Aorta (tissue), 5 donors: ENCODE measurements around the gene GALR1. TPM values are rescaled to one million over a fixed set of nuclear protein-coding genes. Genes with fewer than 3 reads are reported as not detected.
A peak's percentile ranks its signal among the peaks of the same experiment; 100 is the strongest.

Experiments used
- ATAC-seq: fragments of 200-7000 bp; cut with Tn5 transposase; one replicate; pipeline ENCODE4 v1.9.1; 2022; ENCODE audit warnings: moderate library complexity; ENCODE audit not compliant: low FRiP score
- DNase-seq, 2 donors: peaks; one replicate each; pipeline ENCODE4 v3.0.0-alpha.2; 2020
- H3K27ac ChIP-seq, 2 donors: one replicate each; pipeline ENCODE4 v1.5.1; 2013; ENCODE audit warnings: low read length in 2 of 2, mild to moderate bottlenecking in 2 of 2, moderate library complexity in 2 of 2, control low read depth in 1 of 2, inconsistent platforms in 1 of 2, low read depth in 1 of 2
- H3K27me3 ChIP-seq, 2 donors: one replicate each; pipeline ENCODE4 v1.6.1; 2013; ENCODE audit warnings: control low read depth in 1 of 2, low read length in 1 of 2, mild to moderate bottlenecking in 1 of 2, moderate library complexity in 1 of 2; ENCODE audit not compliant: insufficient read depth in 2 of 2, control insufficient read depth in 1 of 2
- H3K36me3 ChIP-seq, 2 donors: one replicate each; pipeline ENCODE4 v1.6.1; 2013; ENCODE audit warnings: control low read depth in 1 of 2, low read length in 1 of 2, mild to moderate bottlenecking in 1 of 2; ENCODE audit not compliant: insufficient read depth in 2 of 2, control insufficient read depth in 1 of 2
- H3K4me1 ChIP-seq, 2 donors: one replicate each; pipeline ENCODE4 v1.6.1; 2013; ENCODE audit warnings: low read length in 2 of 2, control low read depth in 1 of 2, mild to moderate bottlenecking in 1 of 2, moderate library complexity in 1 of 2; ENCODE audit not compliant: insufficient read depth in 2 of 2, control insufficient read depth in 1 of 2
- H3K4me3 ChIP-seq, 2 donors: one replicate each; pipeline ENCODE4 v1.5.1; 2013; ENCODE audit warnings: low read length in 2 of 2, control low read depth in 1 of 2, mild to moderate bottlenecking in 1 of 2
- H3K9me3 ChIP-seq: one replicate; pipeline ENCODE4 v1.6.1; 2013; ENCODE audit warnings: mild to moderate bottlenecking, low read length; ENCODE audit not compliant: control insufficient read depth
- WGBS, 2 donors: extraction: QIAGEN DNeasy Blood & Tissue Kit; methylation state at CpG; one replicate each; pipeline ENCODE4 v1.1.7; 2013; 5-methylcytosine and 5-hydroxymethylcytosine counted together
- intact Hi-C, 2 donors: fragments of 100-400 bp; cut with DNase I; formaldehyde crosslinking; loops; one replicate each; pipeline versions ENCODE4 v1.14.2 to v1.15.0; 2022
- polyA plus RNA-seq, 2 donors: library from polyadenylated mRNA; stranded (reverse); fragments of 200-250 nt; gene quantifications; one replicate each; pipeline ENCODE4 v1.2.3, GENCODE V29; 2013
- total RNA-seq, 2 donors: library from RNA; stranded (reverse); fragmentation: NEBNext Ultra II Directional; extraction: Animal tissue kit (Norgen Biotek cat#: 25700); gene quantifications; one replicate each; pipeline ENCODE4 v1.2.1, GENCODE V29; 2021
- donor health status: healthy with polysubstance abuse.
- donor health status: Bipolar disorder and iron deficiency.
- donor health status: DM: no; HTN: no; CAD: no.
- donor health status: DM: no; HTN: no; CAD: no.
- donor health status: DM: yes; HTN: yes; CAD: no.

GALR1 gene
- total and polyA plus RNA-seq, 4 donors = under 0.01 to 0.24 TPM; not detected in 2

DNA sequence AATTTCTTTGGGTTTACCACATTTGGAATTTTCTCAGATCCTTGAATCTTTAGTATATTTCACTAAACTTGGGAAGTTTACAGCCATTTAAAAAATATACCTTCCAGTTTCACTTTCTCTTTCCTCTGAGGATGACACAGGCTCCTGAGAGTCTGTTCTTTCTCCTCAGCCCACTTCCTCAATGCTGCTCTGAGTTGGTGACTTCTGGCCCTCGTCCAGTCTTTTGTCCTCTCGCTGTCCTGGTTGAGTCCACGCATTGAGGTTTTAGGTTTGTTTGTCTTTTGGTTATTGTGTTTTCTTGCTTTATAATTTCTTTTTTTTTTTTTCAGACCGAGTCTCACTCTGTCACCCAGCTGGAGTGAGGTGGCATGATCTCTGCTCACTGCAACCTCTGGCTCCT lies 40.7 kb upstream of the GALR1 start:
- Histone ChIP-seq H3K27ac (no peak overlapping the region), H3K4me1 (no peaks in the 10 kb centered on the region), H3K4me3 (no peak overlapping the region), H3K36me3 (no peaks in the 10 kb centered on the region), H3K9me3 (no peaks in the 10 kb centered on the region), H3K27me3 (no peaks in the 10 kb centered on the region)
- ATAC-seq = no peak
- intact Hi-C loops = loop anchor here in 1 of 2 donors (5.0 kb wide), 2 partner anchors 77 to 152 kb away; partner anchors contain the start of gene MBP
- DNase-seq = peak in 1 of 2 donors; percentile 72
- WGBS, 2 donors = 86 to 90% methylated on average over 4 of the region's 4 CpGs

- H3K27ac ChIP-seq = no peak overlapping the region
- intact Hi-C loops = loop anchor here in 1 of 2 donors (5.0 kb wide), 2 partner anchors 77 to 152 kb away; partner anchors contain the start of gene MBP
- ATAC-seq (no peak), DNase-seq (no peak)
- H3K36me3 ChIP-seq = no peaks in the 10 kb centered on the region
- H3K27me3 ChIP-seq = no peaks in the 10 kb centered on the region
- H3K4me1 ChIP-seq = no peaks in the 10 kb centered on the region
- H3K4me3 ChIP-seq = no peak overlapping the region
- 95 to 96% methylated on average over 12 of the region's 12 CpGs for WGBS, 2 donors
- H3K9me3 ChIP-seq = no peaks in the 10 kb centered on the region
Observed at GRCh38 chr18:77209587-77209986, 40.1 kb upstream of the GALR1 start.

DNA sequence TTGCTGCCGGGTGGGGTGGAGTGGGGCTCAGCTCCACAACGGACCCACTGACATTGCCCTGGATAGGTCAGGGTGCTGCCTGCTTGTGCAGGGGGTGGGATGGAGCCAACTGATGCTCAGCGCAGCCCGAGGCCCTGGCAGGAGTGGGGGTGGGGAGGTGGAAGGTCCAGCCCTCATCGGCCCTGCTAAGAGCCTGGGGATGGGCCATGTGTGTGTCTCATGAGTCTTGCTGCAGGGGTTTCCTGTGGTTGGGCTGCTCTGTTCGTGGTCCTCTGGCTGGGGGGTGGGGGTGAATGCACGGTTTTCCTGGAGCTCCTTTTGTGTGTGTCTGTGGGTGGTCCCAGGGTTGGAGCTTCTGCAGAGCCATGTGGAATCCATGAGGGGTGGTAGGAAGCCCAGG lies 39.4 kb upstream of the GALR1 start:
- 70 to 74% methylated on average over 7 of the region's 7 CpGs for WGBS, 2 donors
- H3K4me1 ChIP-seq = no peaks in the 10 kb centered on the region
- no peak overlapping the region for H3K27ac ChIP-seq
- intact Hi-C loops = loop anchor here in 1 of 2 donors (2.0 kb wide), 1 partner anchor 209 kb away; no protein-coding TSS in a partner anchor
- H3K27me3 ChIP-seq = no peaks in the 10 kb centered on the region
- ATAC-seq = no peak
- no peak for DNase-seq
- no peak overlapping the region for H3K4me3 ChIP-seq
- H3K36me3 ChIP-seq = no peaks in the 10 kb centered on the region
- no peaks in the 10 kb centered on the region for H3K9me3 ChIP-seq

GRCh38 chr18:77218642-77219041 lies 31.0 kb upstream of the GALR1 start:
- WGBS, 2 donors = 65 to 73% methylated on average over 4 of the region's 4 CpGs
- Histone ChIP-seq H3K9me3 (no peaks in the 10 kb centered on the region), H3K36me3 (no peaks in the 10 kb centered on the region), H3K27me3 (no peaks in the 10 kb centered on the region), H3K4me1 (no peaks in the 10 kb centered on the region), H3K27ac (no peak overlapping the region), H3K4me3 (no peak overlapping the region)
- DNase-seq (no peak), ATAC-seq (no peak)
- intact Hi-C loops = no loop called here

DNA sequence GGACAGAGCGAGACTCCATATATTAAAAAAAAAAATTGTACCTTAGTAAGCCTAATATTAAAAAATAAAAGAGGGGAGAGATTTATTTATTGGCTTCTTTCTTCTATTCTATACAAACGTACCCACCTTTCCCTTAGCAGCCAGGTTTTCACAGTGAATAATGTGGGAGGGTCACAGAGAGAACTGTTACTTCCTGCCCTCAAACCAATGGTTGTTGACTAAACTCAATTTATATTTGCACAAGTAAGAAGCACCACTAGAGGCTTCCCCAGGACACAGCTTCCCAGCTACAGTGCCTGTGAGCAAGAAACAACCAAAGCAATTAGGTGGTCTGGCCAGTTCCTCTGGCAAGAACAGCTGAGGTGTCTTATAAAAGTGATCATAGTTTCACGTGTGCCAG lies 28.9 kb upstream of the GALR1 start:
- 68 to 73% methylated on average over 3 of the region's 3 CpGs for WGBS, 2 donors
- H3K4me3 ChIP-seq = no peak overlapping the region
- no peaks in the 10 kb centered on the region for H3K9me3 ChIP-seq
- DNase-seq = no peak
- no peak for ATAC-seq
- H3K27me3 ChIP-seq = no peaks in the 10 kb centered on the region
- H3K4me1 ChIP-seq = no peaks in the 10 kb centered on the region
- no peak overlapping the region for H3K27ac ChIP-seq
- H3K36me3 ChIP-seq = no peaks in the 10 kb centered on the region
- intact Hi-C loops = no loop called here

- intact Hi-C loops = no loop called here
- Histone ChIP-seq H3K4me1 (no peaks in the 10 kb centered on the region), H3K9me3 (no peaks in the 10 kb centered on the region), H3K27me3 (no peaks in the 10 kb centered on the region), H3K27ac (no peak overlapping the region), H3K4me3 (no peak overlapping the region), H3K36me3 (no peaks in the 10 kb centered on the region)
- DNase-seq = no peak
- no peak for ATAC-seq
- 28 to 46% methylated on average over 3 of the region's 3 CpGs for WGBS, 2 donors
Observed at GRCh38 chr18:77222464-77222863, 27.2 kb upstream of the GALR1 start.

GRCh38 chr18:77223221-77223639 lies 26.4 kb upstream of the GALR1 start:
- Histone ChIP-seq H3K4me1 (no peaks in the 10 kb centered on the region), H3K9me3 (no peaks in the 10 kb centered on the region), H3K4me3 (no peak overlapping the region), H3K27me3 (peaks cover 0 to 2% of the 10 kb centered on the region in 2 donors), H3K36me3 (no peaks in the 10 kb centered on the region), H3K27ac (no peak overlapping the region)
- WGBS, 2 donors = 60 to 70% methylated on average over 5 of the region's 5 CpGs
- ATAC-seq = no peak
- no peak for DNase-seq
- intact Hi-C loops = no loop called here

GRCh38 chr18:77223653-77224052 lies 26.0 kb upstream of the GALR1 start:
- peaks cover 0 to 2% of the 10 kb centered on the region in 2 donors for H3K27me3 ChIP-seq
- H3K9me3 ChIP-seq = no peaks in the 10 kb centered on the region
- ATAC-seq (no peak), DNase-seq (no peak)
- no peaks in the 10 kb centered on the region for H3K36me3 ChIP-seq
- intact Hi-C loops = no loop called here
- H3K4me3 ChIP-seq = no peak overlapping the region
- H3K27ac ChIP-seq = no peak overlapping the region
- no peaks in the 10 kb centered on the region for H3K4me1 ChIP-seq
- WGBS, 2 donors = 77 to 86% methylated on average over 2 of the region's 2 CpGs

- H3K27ac ChIP-seq = no peak overlapping the region
- H3K4me3 ChIP-seq = no peak overlapping the region
- no peaks in the 10 kb centered on the region for H3K36me3 ChIP-seq
- 85 to 90% methylated on average over 1 of the region's 1 CpG for WGBS, 2 donors
- peaks cover 0 to 2% of the 10 kb centered on the region in 2 donors for H3K27me3 ChIP-seq
- no peaks in the 10 kb centered on the region for H3K9me3 ChIP-seq
- intact Hi-C loops = no loop called here
- H3K4me1 ChIP-seq = no peaks in the 10 kb centered on the region
- DNase-seq (no peak), ATAC-seq (no peak)
Observed at GRCh38 chr18:77230645-77231044, 19.0 kb upstream of the GALR1 start.
